SK-MEL-5 (cell line): ENCODE results near the gene N4BP3. TPM values are rescaled to one million over a fixed set of nuclear protein-coding genes. Genes with fewer than 3 reads are reported as not detected.
"Not testable (repeated sequence)": the region's sequence is repeated elsewhere in the genome, so short reads cannot be mapped to it uniquely, and the experiment has no call there.

Experiments used
- DNase-seq: peaks from one replicate; pipeline ENCODE4 v3.0.0-alpha.2; 2016; ENCODE audit warnings: low read depth, low spot score
- in situ Hi-C: cut with HindIII; loops from 2 replicates; pipeline ENCODE4 v1.10.0; 2016; ENCODE audit warnings: low sequenced_read_pairs, high pct_unique_total_duplicates, low pct_unique_long_range_greater_than_20kb
- total RNA-seq: library from RNA; depleted of rRNA; stranded (reverse); fragments of >200 nt; shearing (Covaris generic); gene quantifications from 2 replicates; pipeline ENCODE4 v1.2.3, GENCODE V29; 2014

N4BP3 gene
- total RNA-seq, 1 experiment from 2014 or later, result 2.8 TPM

DNA sequence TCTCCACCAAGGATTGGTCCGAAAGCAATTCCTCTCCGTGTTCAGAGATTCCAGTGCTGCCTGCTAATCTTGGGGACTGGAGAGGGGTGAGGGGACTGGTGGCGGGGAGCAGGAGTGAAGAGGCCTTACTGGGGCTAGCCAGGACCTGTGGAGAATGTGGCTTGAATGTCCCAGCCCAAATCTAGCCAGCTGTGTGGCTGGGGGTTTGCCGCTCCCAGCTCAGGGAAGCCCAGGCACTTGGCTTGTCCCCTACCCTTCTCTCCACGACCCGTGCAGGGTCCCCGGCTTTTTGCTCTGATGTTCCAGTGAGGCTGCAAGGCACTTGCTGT, 2.4 kb downstream of the N4BP3 start:
- in situ Hi-C loops, result no loop called here
- no peak for DNase-seq

DNA sequence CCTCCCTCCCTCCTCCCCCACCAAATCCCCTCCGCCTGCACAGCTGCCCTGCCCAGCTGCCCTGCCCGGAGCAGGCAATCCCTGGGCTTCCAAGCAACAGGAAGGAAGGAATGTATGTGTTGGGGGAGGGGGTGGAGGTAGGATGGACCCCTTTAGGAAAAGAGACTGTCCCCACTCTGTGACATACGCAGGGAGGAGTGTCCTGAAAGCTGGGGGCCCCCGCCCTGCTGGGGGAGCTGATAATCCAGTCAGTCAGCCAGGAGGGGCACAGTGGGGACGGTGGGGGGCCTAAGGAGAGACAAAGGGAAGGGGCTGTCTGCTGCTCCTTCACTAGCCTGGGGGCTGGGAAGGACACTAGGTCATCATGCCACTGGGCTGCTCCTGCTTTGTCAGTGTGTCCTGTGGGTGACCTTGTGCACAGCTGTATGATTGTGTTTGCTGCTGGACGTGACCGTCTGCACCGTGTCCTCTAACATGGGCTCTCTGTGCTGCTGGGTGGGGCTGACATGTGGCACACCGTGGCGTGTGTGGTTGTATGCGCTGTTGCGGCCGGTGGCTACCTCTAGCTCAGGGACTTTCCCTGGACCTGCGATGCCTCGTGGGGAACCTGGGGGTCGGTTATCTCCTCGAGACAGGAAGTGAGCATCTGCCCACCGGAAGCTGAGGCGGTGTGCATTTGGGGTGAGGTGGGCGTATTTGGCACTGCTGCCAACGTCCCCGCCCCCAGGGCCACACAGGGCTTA, 3.0 kb downstream of the N4BP3 start:
- in situ Hi-C loops, result no loop called here
- DNase-seq, result no peak

DNA sequence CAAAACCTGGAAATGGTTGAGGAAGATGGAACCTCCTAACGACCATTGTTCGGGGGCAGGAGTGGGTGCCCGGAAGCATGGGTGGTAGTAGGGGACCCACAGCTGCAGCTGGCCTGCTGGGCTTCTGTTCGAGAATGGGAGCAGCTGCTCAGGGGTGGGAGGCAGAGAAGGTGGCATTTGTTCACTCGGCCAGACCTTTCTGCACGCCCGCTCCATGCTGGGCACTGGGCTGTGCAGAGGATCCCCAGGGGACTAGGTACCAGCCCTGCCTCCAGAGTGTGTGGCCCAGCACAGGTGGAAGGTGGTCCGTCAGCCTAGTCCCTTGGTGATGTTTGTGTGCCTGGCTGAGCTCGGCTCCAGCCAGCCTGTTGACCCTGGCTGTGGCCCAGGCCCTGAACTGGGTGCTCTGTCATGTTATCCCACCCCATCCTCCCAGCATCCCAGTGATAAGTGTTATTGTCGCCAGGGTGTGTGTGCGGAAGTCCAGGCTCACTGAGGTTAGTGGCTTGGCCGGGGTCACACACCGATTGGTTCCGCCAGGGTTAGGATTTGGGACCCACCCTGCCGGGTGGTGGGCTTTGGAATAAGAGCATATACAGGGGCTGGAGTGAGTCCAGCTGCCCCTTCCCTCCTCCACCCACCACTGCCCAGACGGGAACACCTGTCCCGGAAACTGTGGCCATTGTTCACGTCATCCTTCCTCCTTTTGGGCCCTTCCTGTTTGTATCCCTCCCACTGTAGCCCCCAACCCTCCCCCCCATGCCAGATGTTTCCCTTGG, 4.8 kb downstream of the N4BP3 start:
- DNase-seq, result no peak
- in situ Hi-C loops, result no loop called here

DNA sequence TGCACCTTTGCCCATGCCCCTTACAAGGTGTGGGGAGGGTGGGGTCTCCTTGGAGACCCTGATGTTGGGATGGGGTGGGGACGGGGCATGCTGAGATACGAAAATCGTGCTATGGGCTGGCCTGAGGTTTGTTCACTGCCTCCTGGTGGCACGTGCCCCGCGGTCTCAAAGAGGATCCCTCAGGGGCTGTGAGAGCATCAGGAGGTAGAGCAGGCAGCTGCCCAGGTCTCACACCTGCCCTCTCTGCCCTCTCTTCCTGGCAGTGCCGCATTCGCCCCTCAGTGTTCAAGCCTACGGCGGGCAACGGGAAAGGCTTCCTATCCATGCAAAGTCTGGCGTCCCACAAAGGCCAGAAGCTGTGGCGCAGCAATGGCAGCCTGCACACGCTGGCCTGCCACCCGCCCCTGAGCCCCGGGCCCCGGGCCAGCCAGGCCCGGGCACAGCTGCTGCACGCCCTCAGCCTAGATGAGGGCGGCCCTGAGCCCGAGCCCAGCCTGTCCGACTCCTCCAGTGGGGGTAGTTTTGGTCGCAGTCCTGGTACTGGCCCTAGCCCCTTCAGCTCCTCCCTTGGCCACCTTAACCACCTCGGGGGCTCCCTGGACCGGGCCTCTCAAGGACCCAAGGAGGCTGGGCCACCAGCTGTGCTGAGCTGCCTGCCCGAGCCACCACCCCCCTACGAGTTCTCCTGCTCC, 6.7 kb downstream of the N4BP3 start:
- no peak for DNase-seq
- in situ Hi-C loops, result no loop called here

DNA sequence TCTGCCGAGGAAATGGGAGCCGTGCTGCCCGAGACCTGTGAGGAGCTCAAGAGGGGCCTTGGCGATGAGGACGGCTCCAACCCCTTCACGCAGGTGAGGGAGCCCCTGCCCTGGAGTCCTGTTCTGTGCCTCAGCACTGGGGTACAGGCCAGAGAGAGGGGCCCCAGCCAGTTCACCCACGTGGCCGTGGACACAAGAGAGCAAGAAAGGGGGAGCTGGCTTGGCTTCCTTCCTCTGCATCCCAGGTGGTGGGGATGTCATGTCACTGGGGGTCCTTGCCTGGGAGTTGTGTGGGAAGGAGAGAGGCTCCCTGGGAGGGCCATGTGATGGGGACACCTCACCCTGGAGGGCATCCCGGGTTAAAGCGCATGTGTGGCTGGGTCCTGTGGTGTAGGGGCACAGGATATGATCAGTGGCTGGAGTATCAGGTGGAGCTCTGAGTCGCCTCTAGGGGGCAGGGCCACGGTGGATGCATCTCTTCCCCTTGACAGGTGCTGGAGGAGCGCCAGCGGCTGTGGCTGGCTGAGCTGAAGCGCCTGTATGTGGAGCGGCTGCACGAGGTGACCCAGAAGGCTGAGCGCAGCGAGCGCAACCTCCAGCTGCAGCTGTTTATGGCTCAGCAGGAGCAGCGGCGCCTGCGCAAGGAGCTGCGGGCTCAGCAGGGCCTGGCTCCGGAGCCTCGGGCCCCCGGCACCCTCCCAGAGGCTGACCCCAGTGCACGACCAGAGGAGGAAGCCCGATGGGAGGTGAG, 7.5 kb downstream of the N4BP3 start:
- peak; percentile 45 for DNase-seq
- in situ Hi-C loops, result no loop called here

DNA sequence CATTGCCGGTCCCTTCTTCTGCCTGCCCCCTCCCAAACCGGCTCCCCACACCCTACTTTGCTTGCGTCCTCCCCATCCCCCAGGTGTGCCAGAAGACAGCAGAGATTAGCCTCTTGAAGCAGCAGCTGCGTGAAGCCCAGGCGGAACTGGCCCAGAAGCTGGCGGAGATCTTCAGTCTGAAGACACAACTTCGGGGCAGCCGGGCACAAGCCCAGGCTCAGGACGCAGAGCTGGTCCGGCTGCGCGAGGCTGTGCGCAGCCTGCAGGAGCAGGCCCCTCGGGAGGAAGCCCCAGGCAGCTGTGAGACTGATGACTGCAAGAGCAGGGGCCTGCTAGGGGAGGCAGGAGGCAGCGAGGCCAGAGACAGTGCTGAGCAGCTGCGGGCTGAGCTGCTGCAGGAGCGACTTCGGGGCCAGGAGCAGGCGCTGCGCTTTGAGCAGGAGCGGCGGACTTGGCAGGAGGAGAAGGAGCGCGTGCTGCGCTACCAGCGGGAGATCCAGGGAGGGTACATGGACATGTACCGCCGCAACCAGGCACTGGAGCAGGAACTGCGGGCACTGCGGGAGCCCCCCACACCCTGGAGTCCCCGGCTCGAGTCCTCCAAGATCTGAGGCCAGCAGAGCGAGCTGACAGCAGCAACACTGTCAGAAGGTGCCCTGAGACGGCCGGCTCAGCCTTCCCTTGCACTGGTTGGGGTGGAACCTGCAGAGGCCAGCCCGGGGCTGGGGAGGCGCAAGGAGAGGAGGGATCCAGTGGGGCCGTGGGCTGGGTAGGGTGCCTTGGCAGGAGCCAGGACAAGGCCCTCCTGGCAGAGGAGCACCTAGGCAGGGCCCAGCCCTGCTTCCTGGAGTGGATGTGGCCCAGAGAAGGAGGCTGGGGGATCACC, 8.3 kb downstream of the N4BP3 start:
- DNase-seq, result no peak
- in situ Hi-C loops, result no loop called here

DNA sequence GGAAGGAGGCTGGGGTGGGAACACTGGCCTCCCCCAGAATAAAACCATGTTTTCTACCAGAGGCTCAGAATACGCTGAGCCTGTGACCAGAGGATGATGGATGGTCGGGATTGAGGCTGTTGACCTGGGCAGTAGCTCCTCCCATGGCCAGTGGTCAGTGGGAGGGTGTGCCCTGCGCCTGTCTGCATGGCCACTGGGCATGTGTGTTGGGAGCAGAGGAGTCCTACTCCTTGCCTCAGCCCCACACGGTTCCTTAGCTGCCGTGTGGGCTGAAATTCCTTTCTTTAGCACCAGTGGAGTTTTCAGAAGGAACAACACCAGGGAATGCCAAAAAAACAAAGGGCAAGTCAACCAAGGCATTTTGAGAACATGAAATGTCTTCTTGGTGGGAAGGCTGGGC, 9.0 kb downstream of the N4BP3 start:
- DNase-seq, result no peak
- in situ Hi-C loops, result no loop called here

DNA sequence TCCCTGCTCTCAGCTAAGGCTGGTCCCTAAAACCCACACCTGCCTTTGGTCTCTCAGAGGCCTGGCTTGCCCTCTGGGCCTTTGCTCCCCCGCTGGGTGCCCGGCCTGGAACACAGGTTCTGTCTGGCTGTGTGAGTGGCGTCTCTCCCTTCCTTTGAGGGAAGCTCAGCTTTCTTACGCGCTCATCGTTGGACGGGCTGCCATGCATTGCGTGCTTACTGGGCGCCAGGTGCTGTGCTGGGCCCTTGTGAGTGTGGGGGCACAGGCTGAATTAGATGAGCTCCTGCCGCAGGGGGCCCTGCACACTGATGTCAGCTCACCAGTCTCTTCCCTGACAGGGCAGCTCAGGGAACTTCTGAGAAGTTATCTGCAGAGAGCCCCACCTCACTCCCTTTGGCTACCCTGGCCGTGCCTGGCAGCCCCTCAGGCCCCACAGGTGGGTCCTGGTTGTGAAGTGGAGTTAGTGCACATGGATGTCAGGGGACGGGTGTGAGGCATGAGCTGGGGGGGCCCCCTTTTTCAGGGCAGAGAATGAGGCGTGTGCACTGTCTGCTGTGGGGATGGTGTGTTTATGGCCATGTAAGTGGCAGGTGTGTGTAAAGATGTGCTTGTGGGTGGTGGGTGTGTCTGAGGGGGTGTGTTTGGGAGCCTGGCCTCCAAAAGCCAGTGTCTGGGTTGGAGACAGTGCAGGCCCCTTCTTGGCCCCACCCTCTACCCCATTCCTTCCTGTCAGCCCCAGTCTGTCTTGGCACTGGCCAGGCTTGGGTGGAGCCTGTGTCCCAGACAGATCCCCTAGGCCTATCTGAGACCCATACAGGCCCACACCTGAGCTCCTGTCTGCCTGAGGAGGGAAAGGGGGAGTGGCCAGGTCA, 10.0 kb downstream of the N4BP3 start:
- in situ Hi-C loops, result no loop called here
- DNase-seq, result no peak

DNA sequence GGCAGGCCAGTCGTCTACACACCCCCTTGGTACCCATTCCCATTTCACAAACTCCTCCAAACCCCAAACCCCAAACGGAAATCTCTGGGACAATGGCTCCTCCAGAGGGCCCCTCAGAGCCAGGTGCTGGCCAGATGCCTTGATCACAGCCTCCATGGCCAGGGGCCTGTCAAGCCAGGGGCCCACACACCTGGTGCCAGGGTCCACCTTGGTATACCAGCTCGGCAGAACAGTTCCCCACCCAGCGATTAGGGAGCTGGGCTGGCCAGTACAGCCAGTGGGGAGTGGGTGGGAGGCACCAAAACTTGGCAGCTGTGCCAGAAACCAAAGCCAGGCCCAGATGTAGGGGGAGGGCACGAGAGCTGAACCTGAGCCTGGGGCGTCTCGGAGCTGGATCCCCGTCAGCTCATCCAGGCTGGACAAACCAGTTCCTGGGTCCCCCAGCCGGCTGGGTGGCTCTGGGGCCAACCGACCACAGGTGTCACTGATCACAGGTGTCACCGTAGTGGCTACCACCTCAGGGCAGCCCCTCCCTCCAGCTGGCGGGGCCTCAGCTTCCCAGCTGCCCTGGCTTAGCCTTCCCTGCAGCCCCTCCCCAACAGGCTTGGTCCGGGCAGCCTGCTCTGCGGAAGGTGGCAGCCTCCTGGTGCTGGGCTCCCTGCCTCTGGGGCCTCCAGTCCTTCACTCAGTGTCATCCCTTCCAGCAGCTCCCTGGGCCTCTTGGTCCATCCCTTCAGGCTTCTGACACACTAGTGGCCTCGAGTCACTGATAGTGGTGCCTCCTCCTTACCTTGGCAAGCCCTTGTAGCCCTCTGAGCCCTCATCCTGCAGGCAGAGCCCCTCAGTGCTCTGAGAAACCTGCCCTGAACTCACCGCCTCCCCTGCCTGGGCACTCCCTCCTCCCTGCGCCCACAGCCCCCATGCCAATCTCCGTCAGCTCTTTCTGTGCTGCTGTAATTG, 10.9 kb downstream of the N4BP3 start:
- DNase-seq, result no peak
- in situ Hi-C loops, result no loop called here

DNA sequence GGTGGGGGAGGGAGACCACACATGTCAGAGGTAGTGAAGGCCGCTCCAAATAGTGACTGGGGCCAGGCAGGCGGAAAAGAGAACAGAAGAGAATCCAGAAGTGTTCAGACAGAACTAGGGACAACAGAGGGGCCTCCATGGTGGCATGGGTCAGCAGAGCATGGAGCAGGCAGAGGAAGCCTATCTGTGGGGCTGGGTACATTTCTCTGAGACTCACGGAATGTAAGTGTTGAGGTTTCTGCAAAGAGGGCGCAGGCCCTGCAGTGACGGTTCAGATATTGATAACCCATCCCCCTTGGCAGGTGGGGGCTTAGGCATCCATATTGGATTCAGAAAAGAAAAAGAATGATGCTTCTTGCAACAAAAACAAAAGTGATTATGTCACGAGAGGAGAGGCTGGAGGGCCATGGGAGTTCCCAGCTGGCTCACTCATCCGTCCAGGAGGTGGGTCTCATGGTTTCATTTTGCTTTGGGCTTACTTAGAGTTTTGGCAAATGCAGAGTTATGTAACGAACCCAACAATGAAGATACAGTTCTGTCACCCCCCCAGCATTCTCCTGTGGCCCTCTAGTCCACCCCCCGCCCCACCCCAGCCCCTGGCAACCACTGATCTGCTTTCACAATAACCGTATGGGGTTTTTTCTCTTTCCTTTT, 12.0 kb downstream of the N4BP3 start:
- in situ Hi-C loops, result no loop called here
- DNase-seq, result no peak

DNA sequence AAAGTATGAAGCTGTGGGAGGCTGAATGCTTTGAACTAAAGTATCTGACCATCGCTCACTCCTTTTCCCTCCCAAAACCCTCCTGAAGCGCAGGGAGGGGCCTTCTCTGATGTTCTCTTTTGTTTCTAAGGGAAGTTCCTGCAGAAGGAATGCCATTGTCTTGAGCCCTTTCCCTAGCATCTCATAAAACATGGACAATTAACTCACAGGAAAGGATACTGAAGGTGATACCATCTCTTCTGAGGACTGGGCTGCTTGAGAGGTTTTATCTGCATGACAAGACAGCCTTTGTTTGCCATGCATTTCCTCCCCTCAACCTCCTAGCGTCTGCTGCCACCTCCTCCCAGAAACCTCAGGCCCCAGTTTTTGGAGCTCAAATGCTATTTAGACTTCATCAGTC, 13.2 kb downstream of the N4BP3 start:
- no peak for DNase-seq
- in situ Hi-C loops, result no loop called here

DNA sequence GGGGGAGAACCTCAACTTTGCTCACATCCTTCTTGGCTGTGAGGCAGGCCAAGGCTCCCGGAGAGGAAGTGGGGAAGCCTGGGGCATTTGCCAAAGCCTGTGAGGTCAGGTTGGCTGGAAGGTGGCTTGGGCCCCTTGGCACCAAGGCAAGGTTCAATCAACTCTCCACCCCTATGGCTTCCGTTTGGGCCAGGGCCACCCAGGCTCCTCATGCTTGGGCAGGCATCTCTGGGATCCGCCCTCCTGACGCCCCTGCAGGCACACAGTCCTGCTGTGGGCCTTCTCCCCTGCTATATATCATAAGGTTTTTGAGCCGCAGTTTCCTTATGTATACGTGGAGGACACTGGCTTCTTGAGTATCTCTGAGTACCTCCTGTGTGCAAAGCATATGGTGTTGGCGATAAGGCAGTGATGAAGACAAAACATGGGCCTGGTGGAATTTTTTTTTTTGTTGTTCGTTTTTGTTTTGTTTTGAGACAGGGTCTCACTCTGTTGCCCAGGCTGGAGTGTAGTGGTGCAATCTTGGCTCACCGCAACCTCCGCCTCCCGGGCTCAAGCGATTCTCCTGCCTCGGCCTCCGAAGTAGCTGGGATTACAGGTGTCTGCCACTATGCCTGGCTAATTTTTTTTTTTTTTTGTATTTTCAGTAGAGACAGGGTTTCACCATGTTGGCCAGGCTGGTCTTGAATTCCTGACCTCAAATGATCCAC, 14.1 kb downstream of the N4BP3 start:
- in situ Hi-C loops, DNase-seq: not testable (repeated sequence)

DNA sequence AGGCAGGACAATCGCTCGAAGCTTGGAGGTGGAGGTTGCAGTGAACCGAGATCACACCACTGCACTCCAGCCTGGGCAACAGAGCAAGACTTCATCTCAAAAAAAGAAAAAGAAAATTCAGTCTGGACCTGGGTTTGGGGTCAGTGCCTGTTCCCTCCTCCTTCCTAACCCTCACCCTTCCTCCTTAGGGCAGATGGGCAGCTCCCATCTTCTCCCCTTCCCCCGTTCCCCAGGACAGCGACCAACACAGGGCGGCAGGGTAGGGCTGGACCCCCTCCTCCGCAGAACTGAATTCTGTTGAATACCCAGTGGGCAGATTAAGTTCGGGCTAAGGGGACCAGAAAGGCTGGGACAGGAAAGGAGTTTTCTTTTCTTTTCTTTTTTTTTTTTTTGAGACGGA, 16.0 kb downstream of the N4BP3 start:
- no peak for DNase-seq
- in situ Hi-C loops, result no loop called here

DNA sequence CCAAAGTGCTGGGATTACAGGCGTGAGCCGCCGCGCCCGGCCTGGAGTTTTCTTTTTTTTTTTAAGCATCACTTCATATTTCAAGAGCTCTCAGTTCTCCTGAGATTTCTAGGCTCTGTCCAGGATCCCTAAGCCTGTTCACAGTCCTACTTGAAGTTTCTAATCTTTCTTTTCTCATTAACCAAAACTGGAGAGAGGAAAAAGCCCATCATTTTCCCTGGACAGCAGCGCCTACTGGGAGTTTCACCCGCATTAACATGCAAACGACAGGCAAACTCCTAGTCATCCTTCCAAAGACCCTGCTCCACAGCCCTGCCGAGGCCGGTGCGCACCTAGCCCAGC, 16.9 kb downstream of the N4BP3 start:
- in situ Hi-C loops, result not testable (repeated sequence)

More for the DNA sequence above, 16.9 kb downstream of the N4BP3 start:
- not testable (repeated sequence) for DNase-seq
